Transverse colon (tissue), 4 donors: ENCODE results near the gene C2orf49. TPM values are rescaled to one million over a fixed set of nuclear protein-coding genes. Genes with fewer than 3 reads are reported as not detected.
A peak's percentile ranks its signal among the peaks of the same experiment; 100 is the strongest.

Experiments
- DNase-seq: peaks from one replicate; pipeline ENCODE4 v3.0.0-alpha.2; 2019
- H3K27ac ChIP-seq, 4 donors: fragments of 200-600 bp; sonication (generic); 2 replicates each; pipeline ENCODE4 v1.5.1; 2016 to 2018; ENCODE audit warnings: inconsistent platforms in 4 of 4
- H3K27me3 ChIP-seq: fragments of 200-600 bp; sonication (generic); 2 replicates; pipeline ENCODE4 v1.5.1; 2017; ENCODE audit warnings: inconsistent platforms
- H3K36me3 ChIP-seq, 4 donors: fragments of 200-600 bp; sonication (generic); 2 replicates each; pipeline ENCODE4 v1.5.1; 2017 to 2019; ENCODE audit warnings: inconsistent platforms in 4 of 4
- H3K4me1 ChIP-seq, 4 donors: fragments of 200-600 bp; sonication (generic); 2 replicates each; pipeline ENCODE4 v1.5.1; 2017 to 2020; ENCODE audit warnings: inconsistent platforms in 4 of 4
- H3K4me3 ChIP-seq, 4 donors: fragments of 200-600 bp; sonication (generic); 1 replicate in 1 of 4; 2 replicates in 3 of 4; pipeline versions ENCODE4 v1.5.1 to v1.6.1; 2017 to 2019; ENCODE audit warnings: inconsistent platforms in 4 of 4
- H3K9me3 ChIP-seq, 2 donors: fragments of 200-600 bp; sonication (generic); 2 replicates each; pipeline ENCODE4 v1.5.1; 2017 to 2019; ENCODE audit warnings: inconsistent platforms in 2 of 2
- EP300 ChIP-seq: sonication (generic); formaldehyde crosslinking; IDR thresholded peaks from one replicate; pipeline ENCODE4 v1.6.1; 2017; ENCODE audit warnings: antibody characterized with exemption, low read depth
- POLR2A ChIP-seq: fragments of 450-650 bp; IDR thresholded peaks from one replicate; pipeline ENCODE4 v1.6.1; 2016; ENCODE audit warnings: antibody characterized with exemption, mild to moderate bottlenecking, moderate library complexity
- POLR2AphosphoS5 ChIP-seq, 3 donors: sonication (generic); formaldehyde crosslinking; IDR thresholded peaks; one replicate each; pipeline ENCODE4 v1.6.1; 2016; ENCODE audit warnings: antibody characterized with exemption in 3 of 3
- WGBS, 2 donors: methylation state at CpG; one replicate each; pipeline ENCODE4 v1.1.5; 2018; ENCODE audit warnings: low coverage in 1 of 2; 5-methylcytosine and 5-hydroxymethylcytosine counted together
- in situ Hi-C, 4 donors: fragments of 200-750 bp; cut with MboI; loops; one replicate each; pipeline versions ENCODE4 v1.15.0 to v1.15.1; 2017; ENCODE audit warnings: low sequenced_read_pairs in 3 of 4, low pct_ligation_motif_present in 1 of 4, low pct_unique_long_range_greater_than_20kb in 1 of 4
- intact Hi-C: fragments of 100-400 bp; cut with DNase I; formaldehyde crosslinking; loops from one replicate; pipeline ENCODE4 v1.15.1; 2023; ENCODE audit warnings: low total_unique reads
- total RNA-seq, 4 donors: library from RNA; depleted of rRNA; stranded (reverse); fragments of >200 nt; gene quantifications; one replicate each; pipeline ENCODE4 v1.1.0, GENCODE V29; 2016
- TF ChIP-seq, protein P1 (sequence below), 5 experiments: fragments of 200-600 bp in 3 of 5; fragments of 450-650 bp in 2 of 5; sonication (generic) in 3 of 5; IDR thresholded peaks; 1 replicate in 2 of 5; 2 replicates in 3 of 5; pipeline ENCODE4 v1.5.1; 2016 to 2017; ENCODE audit warnings: antibody characterized with exemption in 5 of 5, inconsistent platforms in 3 of 5, mild to moderate bottlenecking in 2 of 5, moderate library complexity in 1 of 5

Gene C2orf49
- total RNA-seq, 4 donors from 2014 or later = 1.8 to 17.6 (median 14.5) TPM

DNA sequence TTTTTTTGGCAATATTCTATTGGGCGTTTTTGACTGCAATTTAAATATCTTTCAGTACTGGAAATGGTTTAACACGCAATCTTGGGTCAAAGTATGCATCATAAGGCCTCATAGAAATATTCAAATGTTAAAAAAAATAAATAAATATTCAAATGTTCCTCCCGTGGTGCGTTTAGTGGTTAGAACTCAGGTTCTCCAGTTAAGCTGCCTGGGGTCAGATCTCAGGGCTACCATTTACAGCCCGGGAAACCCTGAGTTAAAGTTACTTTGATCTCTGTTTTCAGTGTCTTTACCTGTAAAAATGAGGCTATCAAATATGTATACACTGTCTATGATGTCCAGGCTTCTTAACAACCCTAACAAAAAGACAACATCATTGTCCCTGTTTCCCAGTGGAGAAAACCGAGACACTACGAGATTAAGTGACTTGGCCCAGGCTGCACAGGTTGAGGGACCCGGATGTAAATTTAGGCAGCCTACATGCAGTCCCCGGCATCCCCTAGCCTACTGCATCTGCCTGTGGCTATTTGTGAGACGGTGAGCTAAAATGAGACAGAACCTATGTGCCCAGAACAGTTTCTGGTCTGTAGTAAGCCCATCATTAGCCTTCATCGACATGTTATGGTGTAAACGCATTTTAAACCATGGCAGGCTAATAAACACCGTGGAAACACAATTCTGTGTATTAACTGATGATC is 59.8 kb downstream of the C2orf49 start:
- Histone ChIP-seq H3K27me3 (no peaks in the 10 kb centered on the region), H3K36me3 (no peaks in the 10 kb centered on the region), H3K4me3 (peak overlapping the region; percentile 61 to 76 (median 70)), H3K27ac (peak overlapping the region; percentile 85 to 95 (median 93)), H3K9me3 (no peaks in the 10 kb centered on the region), H3K4me1 (peaks cover 4 to 48% (median 19%) of the 10 kb centered on the region in 4 donors)
- intact Hi-C loops (loop anchor here (10.0 kb wide), 1 partner anchor 48 kb away; no protein-coding TSS in a partner anchor), in situ Hi-C loops (no loop called here)
- TF ChIP-seq POLR2A (no peak), EP300 (no peak), POLR2AphosphoS5 (IDR thresholded peaks at IDR 0.05) (no peak)
- TF ChIP-seq, protein P1, sequence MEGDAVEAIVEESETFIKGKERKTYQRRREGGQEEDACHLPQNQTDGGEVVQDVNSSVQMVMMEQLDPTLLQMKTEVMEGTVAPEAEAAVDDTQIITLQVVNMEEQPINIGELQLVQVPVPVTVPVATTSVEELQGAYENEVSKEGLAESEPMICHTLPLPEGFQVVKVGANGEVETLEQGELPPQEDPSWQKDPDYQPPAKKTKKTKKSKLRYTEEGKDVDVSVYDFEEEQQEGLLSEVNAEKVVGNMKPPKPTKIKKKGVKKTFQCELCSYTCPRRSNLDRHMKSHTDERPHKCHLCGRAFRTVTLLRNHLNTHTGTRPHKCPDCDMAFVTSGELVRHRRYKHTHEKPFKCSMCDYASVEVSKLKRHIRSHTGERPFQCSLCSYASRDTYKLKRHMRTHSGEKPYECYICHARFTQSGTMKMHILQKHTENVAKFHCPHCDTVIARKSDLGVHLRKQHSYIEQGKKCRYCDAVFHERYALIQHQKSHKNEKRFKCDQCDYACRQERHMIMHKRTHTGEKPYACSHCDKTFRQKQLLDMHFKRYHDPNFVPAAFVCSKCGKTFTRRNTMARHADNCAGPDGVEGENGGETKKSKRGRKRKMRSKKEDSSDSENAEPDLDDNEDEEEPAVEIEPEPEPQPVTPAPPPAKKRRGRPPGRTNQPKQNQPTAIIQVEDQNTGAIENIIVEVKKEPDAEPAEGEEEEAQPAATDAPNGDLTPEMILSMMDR (IDR thresholded peaks at IDR 0.05) = no peak
- 51 to 65% methylated on average over 7 to 13 of the region's 13 CpGs for WGBS, 2 donors
- peak; percentile 11 for DNase-seq

DNA sequence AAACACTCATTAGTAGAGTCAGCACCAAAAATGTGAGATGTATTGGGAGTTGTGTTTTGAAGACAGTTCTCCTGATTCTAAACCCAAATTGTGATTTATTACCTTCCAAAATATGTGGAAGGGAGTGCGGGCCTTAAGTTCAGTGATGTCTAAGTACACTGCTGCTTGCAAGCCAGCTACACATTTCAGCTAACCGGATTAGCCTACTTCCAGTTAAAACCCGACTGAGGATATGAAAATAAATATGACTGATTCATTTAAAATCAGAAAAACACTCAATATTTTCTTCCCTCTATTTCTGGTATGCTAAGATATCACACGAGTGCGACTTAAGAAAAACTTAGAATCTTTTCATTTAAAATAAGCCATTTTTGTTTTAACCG is 60.6 kb downstream of the C2orf49 start:
- intact Hi-C loops (loop anchor here (10.0 kb wide), 1 partner anchor 47 kb away; no protein-coding TSS in a partner anchor), in situ Hi-C loops (no loop called here)
- no peak for DNase-seq
- Histone ChIP-seq H3K9me3 (no peaks in the 10 kb centered on the region), H3K4me3 (peak overlapping the region; percentile 61 to 76 (median 70)), H3K4me1 (peaks cover 0 to 48% (median 18%) of the 10 kb centered on the region in 4 donors), H3K27ac (peak overlapping the region; percentile 85 to 95 (median 93)), H3K27me3 (no peaks in the 10 kb centered on the region), H3K36me3 (no peaks in the 10 kb centered on the region)
- WGBS, 2 donors = 19 to 26% methylated on average over 6 of the region's 6 CpGs
- TF ChIP-seq, protein P1 (IDR thresholded peaks at IDR 0.05) = no peak
- TF ChIP-seq POLR2A = no peak
- TF ChIP-seq POLR2AphosphoS5 (IDR thresholded peaks at IDR 0.05) = no peak
- no peak for TF ChIP-seq EP300

- Histone ChIP-seq H3K4me1 (peaks cover 0 to 51% (median 24%) of the 10 kb centered on the region in 4 donors), H3K9me3 (no peaks in the 10 kb centered on the region), H3K4me3 (peak within 1 kb of the TSS; percentile 61 to 76 (median 70)), H3K36me3 (no peaks in the 10 kb centered on the region), H3K27me3 (no peaks in the 10 kb centered on the region), H3K27ac (peak within 1 kb of the TSS; percentile 85 to 95 (median 93))
- in situ Hi-C loops (no loop called here), intact Hi-C loops (loop anchor here (10.0 kb wide), 1 partner anchor 46 kb away; no protein-coding TSS in a partner anchor)
- WGBS, 2 donors = 3 to 4% methylated on average over 4 to 49 of the region's 74 CpGs
- TF ChIP-seq, protein P1 (IDR thresholded peaks at IDR 0.05) = peak; percentile 38 to 78 (median 54)
- TF ChIP-seq POLR2A (peak; percentile 96), POLR2AphosphoS5 (IDR thresholded peaks at IDR 0.05) (peak; percentile 80 to 95 (median 95)), EP300 (no peak)
- peak; percentile 78 for DNase-seq
These were observed 61.2 kb downstream of the C2orf49 start, which contains the start of gene FHL2 for GRCh38 chr2:105398336-105399206. FHL2 (minus strand) TSS chr2:105399051; CDS start chr2:105386516, 12,535 bp downstream.

Other genes starting within 250 kb of the C2orf49 start
- not detected for gene GPR45, start 95.8 kb upstream of the C2orf49 start, total RNA-seq
- 10 to 100 TPM; 13.1 to 21.8 (median 19.4) TPM for gene TGFBRAP1, start 7.8 kb upstream of the C2orf49 start, total RNA-seq
- 100 to 1,000 TPM in 1 of 4 donors, 10 to 100 TPM in 3; 56.1 to 140 (median 89.2) TPM for gene FHL2, start 61.5 kb downstream of the C2orf49 start, total RNA-seq